Stomach (tissue), 4 donors: ENCODE measurements around the gene GAS2.

Source experiments
- CTCF ChIP-seq, 7 experiments: fragments of 450-650 bp in 4 of 7; fragments of 200-600 bp in 3 of 7; sonication (generic) in 3 of 7; IDR thresholded peaks; one replicate each; pipeline ENCODE4 v1.5.1; 2016 to 2019; ENCODE audit warnings: antibody characterized with exemption in 7 of 7, control low read depth in 2 of 7, mild to moderate bottlenecking in 1 of 7
- EP300 ChIP-seq: sonication (generic); formaldehyde crosslinking; IDR thresholded peaks from one replicate; pipeline ENCODE4 v1.6.1; 2017; ENCODE audit warnings: antibody characterized with exemption
- POLR2A ChIP-seq, 4 donors: fragments of 450-650 bp; IDR thresholded peaks; one replicate each; pipeline ENCODE4 v1.6.1; 2016; ENCODE audit warnings: antibody characterized with exemption in 4 of 4, control low read depth in 2 of 4, mild to moderate bottlenecking in 1 of 4, moderate library complexity in 1 of 4
- POLR2AphosphoS5 ChIP-seq, 3 donors: sonication (generic); formaldehyde crosslinking; IDR thresholded peaks; one replicate each; pipeline ENCODE4 v1.6.1; 2016; ENCODE audit warnings: antibody characterized with exemption in 3 of 3

GRCh38 chr11:22763166-22763565, 96.8 kb downstream of the GAS2 start:
- TF ChIP-seq CTCF (IDR thresholded peaks at IDR 0.05) (no peak), EP300 (no peak), POLR2AphosphoS5 (IDR thresholded peaks at IDR 0.05) (no peak), POLR2A (IDR thresholded peaks at IDR 0.05) (no peak)
